ENCODE measurements around the gene NECTIN2.

GRCh38 chr19:44840811-44841210, 5.3 kb upstream of the NECTIN2 start:
- no peak for TF ChIP-seq CTCF (IDR thresholded peaks at IDR 0.05)
- TF ChIP-seq EZH2 (IDR thresholded peaks at IDR 0.05) = no peak
